NCI-H187 treated with DMSO at 0.1 percent for 48 hours (cell line): ENCODE results near the gene ARID5B.
A peak's percentile ranks its signal among the peaks of the same experiment; 100 is the strongest.

Experiments used
- DNase-seq: peaks from one replicate; lab custom pipeline; 2025; lab: John Stamatoyannopoulos, UW

The ARID5B gene

DNA sequence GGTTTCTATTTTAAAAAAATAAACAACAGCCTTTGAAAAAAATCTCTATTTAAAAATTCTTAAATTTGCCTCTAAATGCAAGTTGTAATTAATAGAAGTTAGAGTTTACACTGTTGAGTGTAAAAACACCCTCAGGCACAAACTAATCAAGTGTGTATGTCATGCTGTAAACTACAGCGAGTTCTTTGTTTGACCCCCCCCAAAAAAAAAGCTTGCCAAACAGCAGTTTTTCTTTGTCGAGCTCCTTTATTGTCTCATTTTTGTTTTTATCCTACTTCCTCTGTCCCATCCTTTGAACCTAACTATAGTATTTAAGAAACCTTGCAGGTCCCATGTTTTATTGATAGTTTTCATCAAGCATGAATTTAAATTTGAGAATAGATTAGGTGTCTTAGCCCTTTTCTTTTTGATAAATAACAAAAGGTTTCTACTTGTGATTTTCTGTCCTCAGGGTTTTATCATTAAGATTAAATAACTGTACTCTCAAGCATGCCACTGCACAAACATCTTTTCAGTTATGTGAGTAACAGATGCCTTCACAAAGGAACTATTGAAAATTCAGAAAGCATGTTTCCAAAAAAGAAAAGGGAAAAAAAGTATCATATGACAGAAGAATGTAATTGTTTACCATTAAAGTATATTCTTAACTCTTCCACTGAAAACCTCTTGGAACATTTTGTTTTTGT is 176.0 kb downstream of the ARID5B start:
- DNase-seq, result no peak

DNA sequence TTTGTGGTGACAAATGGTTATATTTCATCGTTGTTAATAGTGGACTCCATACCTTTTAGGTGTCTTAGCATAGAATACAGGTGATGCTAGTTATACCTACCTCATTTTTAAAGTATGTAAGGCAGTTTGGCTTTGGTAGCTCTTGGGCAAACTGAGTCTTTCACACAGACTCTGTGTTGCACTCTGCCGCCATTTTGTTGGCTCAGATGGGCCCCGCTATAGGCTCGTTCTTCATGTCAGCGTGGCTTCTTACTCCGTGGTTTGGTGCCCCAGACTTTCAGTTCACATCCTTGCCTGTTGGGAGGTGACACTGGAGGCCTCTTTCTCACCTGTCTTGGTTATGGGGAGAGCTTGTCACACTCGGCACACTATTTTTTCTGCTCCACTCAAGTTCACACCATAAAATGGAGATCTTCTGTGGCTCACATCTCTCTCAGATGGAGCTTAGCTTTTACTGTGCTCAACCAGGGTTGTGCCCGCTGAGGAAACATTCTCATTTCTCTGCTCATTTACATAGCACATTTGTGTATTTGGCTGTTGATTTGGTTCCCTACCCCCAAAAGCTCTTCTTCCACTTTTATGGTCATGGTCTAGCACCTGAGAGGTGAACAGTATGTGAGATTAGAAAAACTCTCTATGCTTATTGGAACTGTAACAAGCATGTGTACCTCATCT is 178.5 kb downstream of the ARID5B start:
- no peak for DNase-seq

DNA sequence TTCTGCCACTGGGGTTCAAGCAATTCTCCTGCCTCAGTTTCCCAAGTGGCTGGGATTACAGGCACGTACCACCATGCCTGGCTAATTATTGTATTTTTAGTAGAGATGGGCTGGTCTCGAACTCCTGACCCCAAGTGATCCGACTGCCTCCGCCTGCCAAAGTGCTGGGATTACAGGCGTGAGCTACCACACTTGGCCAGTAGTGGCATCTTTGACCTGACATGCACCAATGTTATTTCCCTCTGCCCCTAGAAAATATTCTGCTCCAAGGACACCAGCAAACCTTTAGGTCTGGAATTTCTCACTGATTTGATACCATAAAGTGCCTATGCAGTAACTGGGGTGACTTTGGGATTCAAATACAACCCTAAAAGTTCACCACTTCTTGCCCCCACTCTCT is 179.4 kb downstream of the ARID5B start:
- DNase-seq, result no peak

DNA sequence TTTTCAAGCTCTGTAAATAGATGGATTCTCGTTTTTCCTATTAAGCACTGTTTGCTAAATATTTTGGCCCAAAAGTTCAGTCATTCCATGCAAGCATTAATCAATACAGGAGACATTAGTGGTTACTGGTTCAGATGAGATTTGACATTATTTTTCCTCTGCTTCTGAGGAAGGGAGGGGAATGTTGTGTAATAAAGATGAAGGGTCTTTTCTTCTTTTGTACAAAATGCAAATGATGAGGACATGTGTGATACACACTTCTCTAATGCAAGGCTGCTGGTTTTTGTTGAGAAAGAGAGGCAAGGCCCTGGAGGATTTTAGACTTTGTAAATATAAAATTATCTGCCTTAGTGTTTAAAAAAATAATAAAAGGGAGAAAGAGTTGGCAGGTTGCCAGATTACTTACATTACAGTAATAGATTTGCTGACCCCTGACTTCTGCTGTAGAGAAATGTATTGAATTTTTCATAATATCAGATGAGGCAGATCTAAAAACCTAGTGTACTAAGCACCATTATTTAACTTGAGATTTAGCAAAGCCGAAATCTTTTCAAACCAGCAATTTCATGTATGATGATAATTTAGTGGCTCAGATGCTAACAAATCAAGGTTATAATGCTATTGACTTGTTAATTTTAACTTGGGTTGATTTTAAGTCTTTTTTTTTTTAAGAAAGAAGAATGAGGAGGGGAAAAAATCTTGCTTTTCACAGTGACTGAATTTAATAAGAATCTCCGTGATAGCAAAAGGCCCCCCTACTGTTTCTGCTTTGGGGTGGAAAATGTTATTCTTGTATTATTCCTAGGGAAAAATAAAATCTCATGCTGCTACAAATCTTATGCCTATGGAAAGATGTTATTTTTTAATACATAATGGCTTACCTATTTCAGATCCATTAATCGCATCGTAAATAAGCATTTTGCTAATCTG is 180.1 kb downstream of the ARID5B start:
- no peak for DNase-seq

DNA sequence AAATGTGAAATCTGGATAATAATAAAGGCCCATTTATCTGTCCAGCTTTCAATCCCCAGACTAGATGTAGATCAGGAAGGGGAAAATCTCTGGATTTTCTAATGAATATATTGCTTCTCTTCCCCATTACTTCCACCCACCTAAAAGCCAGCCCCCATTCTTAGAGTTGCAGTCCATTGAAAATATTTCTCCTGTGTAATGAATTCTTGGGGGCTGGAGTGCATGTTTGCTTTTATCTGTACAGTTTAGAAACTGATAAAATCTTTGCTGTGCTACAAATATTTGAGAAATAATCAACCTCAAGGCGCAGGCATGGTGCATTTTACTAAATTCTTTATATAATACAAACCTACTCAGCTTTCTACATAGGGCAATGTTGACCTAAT is 180.8 kb downstream of the ARID5B start:
- DNase-seq, result no peak

DNA sequence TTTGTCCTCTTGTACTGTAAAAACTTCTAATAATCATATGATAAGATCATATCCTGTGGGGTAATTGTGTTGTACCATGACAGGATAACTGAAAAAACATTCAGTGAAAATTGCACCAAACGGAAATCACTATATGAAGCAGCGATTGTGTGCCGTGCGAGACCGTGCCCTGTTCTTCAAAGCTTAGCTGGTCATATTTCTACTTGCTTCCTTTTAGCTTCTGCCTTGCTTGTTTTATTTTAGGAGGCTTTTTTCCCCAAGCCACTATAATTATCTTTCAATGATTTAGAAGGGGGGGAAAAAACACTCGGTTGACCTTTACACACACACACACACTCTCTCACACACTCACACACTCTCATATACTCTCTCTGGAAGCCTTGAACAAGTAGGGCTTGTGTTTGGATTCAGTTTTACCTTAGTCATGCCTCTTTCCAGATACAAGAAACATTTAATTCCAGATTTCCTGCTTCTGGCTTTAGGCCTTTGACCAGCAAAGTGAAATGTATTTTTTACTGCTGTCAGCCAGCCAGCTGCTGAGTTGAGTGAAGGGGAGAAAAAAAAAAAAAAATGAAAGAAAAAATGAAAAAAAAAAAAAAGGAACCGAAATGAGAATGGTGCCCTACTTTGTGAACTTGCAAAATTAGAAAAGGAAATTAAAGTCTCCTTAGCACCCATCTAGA is 181.4 kb downstream of the ARID5B start:
- no peak for DNase-seq

DNA sequence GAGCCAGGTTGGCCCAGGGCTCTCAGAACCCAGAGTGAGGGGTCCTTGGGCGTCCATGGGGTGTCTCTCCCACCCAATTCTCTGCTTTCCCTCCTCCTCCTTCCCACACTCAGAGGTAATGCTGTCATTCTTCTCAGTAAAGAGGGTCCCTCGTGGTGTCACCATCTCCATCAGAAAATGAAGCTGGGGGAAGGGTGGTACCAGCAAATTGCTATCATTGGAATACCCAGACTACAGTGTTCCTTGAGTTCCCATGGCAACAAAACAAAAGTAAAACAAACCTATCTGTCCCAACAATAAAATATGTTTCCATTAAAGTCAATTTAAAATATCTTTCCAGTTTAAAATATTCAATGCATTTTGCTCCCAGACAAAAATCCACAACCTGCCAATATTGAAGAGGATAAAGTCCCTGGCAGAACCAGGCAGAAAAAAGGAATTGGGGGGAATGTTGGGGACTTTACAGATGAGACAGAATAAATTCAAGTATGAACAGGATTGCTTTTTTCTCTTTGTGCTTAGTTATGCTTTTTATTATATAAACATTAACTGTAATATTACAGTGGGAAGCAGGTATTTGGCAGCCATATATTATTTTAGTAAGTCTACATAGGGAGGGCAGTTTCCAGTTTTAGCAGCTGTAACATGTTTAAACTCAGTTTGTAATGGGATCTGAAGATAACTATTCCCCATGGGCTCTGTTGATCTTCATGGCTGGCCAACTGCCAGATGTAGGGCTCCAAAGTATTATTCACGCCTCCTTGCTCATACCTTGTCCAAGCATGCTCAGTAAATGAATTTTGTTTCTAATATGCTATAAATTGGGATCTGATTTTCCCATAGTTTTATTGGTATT is 182.1 kb downstream of the ARID5B start:
- peak; percentile 46 for DNase-seq

DNA sequence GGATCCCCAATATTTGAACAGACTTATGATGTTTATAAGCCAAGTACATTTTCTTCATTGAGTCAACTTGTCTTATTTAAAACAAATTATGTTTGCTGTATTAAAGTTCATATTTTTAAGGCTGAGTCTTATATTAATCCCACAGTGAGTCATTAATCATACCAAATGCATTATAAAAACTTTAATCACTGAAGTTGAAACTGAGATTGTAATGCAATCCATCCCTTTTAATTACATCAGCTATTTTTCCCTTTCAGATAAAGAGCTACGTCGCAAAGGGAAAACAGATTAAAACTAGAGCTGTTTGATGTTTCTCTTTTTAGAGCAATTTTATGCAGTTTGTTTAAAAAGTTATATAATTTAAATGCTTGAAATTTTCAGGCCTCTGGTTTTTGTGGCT is 183.0 kb downstream of the ARID5B start:
- no peak for DNase-seq

DNA sequence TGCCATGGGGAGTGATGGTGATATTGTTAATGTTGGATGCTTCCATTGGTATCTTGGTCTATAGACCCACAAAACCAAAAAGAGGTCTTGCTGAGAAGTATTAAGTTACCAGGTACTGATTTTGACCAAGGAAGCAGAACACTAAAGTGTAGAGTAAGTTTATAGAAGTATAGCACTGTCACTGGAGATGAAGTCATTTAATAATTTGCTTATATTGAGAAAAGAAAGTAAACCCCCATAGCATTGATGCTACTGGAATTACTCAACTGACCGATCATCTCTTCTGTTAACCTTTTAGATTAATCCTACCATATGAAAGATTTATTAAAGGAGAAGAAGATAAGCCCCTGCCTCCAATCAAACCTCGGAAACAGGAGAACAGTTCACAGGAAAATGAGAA is 183.9 kb downstream of the ARID5B start:
- no peak for DNase-seq

DNA sequence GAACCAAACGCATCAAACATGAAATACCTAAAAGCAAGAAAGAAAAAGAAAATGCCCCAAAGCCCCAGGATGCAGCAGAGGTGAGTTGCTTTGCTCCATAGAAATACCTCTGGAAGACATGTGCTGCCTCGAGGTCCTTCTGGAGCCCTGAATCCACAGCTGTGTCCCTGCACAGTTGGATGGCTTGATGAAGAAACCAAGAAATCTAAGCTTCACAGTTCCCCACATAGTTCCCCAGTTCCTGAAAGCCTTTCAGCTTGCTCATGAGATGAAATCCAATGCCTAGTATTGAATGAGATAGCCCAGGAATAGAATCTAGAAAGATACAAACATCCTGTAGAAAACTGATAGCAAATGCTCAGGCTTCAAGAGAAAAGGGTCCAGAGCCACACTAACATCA is 184.3 kb downstream of the ARID5B start:
- no peak for DNase-seq

DNA sequence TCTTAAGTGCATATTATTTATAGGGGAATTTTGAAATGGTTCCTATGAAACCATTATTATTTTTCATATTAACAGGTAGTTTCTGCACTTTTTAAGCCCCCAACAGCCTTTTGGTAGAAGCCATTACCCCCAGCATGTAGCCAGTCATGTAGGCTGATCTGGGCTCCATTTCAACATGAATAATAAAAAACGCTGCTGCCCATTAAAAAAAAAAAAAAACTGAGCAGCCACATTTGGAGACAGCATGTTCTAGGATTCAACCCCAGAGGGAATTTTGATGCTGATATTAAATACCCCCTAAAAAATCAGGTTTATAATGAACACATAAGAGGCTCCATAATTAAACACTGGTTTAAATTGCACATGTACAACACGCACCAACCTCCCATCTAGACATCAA is 185.8 kb downstream of the ARID5B start:
- DNase-seq, result no peak

DNA sequence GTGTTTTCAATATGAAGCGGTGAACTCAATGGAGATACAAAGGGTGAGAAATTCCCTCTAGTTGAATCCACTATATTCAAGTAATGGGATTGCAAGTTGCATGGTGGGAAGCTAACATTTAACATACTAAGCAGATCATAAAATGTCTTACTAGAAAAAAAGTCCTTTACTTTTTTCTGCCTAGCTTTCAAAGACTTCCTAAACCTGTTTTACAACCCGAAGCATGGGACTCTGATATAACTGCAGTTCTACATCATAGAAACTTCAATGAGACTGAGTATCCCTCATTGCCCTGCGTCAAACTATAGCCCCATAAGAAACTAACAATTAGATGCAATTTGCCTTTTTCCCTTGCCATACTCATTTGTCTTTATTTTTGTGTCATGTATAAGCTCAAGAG is 187.3 kb downstream of the ARID5B start:
- no peak for DNase-seq

DNA sequence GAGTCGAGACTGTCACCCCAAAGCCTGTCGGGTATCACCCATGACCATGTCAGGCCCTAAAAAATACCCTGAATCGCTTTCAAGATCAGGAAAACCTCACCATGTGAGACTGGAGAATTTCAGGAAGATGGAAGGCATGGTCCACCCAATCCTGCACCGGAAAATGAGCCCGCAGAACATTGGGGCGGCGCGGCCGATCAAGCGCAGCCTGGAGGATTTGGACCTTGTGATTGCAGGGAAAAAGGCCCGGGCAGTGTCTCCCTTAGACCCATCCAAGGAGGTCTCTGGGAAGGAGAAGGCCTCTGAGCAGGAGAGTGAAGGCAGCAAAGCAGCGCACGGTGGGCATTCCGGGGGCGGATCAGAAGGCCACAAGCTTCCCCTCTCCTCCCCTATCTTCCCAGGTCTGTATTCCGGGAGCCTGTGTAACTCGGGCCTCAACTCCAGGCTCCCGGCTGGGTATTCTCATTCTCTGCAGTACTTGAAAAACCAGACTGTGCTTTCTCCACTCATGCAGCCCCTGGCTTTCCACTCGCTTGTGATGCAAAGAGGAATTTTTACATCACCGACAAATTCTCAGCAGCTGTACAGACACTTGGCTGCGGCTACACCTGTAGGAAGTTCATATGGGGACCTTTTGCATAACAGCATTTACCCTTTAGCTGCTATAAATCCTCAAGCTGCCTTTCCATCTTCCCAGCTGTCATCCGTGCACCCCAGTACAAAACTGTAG is 191.0 kb downstream of the ARID5B start:
- no peak for DNase-seq

DNA sequence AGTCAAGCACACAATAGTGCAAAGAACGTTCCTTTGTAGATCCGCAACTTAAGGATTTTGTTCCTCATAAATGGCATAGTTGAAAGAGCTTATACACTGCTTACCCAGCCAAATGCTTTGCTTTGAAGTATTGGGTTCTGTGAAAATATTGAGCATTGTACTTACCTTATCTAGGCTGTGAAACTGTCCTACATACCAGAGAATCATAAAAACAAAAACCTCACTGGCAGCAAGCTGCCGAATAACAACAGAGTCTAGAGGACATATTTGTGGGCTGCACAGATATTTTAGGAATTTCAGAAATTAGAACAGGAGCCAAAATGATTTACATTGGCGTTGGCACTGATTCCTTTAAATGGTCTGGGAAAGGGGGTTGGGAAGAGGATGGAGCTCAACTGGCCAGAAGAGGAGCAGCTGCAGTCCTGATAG is 192.4 kb downstream of the ARID5B start:
- DNase-seq, result no peak

DNA sequence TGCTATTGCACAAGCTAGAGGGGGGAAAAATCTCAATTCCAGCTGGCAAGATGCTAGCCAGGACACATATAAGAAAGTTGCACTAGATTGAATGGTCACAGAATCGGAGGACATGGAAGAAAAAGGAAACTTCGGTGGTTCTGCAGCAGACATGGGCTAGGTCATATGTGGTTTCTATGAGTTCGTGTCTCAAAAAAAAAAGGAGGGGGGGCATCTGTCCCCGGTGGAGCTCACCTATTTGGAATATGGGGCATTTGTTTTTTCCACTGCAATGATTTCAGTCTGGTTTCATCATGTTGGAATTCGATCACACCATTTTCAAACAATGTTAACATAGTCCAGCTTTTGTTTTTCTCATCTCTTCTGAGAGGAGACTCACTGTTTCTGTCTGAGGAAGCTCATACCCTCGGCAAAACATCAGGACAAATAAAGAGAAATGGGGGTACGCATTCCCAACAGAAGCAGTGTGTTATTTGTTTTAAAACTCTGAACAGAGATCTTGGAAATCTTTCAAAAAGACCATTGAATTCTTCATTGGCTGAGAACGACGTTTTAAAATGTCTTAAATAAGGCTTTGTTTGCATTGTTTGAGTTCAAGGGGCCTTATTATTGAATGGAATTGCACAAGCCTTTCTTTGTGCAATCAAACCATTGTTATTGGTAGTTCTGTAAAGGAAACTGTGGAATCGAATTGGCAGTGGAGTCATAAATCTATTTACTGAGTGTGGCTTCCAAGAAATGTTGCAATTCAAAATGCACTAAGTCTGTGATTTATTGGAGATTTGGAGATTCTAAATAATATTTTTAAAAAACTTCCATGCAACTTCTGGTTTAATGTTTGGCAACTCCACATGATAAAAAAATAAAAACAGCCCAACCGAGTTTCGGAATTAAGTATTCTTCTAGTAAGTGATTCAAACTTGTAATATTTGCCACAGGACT is 194.0 kb downstream of the ARID5B start:
- DNase-seq, result no peak

DNA sequence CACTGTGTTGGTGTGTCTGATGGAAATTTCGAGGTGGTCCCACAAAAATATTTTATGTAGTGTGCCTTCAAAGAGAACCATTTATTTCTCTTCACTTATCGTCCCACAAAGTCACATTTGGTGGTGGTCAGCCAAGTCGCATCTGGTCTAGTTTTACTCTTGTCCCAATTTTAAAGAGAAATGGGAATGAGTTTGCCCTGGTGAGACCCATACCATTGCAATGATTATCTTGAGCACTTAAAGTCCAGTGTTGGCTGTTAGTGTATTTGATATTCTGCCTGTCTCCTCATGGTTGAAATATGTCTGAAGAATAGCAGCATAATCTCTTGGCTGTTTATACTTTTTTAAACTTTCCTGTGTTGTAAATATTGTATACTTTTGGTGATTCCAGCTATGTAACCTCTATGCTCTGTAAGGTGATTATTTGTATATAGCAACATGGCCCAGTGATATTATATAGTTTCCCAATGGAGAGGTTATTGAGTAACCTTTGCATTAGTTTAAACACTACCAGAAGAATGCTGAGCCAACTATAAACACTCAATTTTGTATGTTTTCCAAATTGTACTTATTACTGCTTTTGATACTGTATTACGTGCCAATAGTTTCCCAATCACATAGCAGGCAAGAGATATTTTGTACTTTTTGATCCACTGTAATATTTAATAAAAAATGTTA is 194.9 kb downstream of the ARID5B start:
- no peak for DNase-seq

DNA sequence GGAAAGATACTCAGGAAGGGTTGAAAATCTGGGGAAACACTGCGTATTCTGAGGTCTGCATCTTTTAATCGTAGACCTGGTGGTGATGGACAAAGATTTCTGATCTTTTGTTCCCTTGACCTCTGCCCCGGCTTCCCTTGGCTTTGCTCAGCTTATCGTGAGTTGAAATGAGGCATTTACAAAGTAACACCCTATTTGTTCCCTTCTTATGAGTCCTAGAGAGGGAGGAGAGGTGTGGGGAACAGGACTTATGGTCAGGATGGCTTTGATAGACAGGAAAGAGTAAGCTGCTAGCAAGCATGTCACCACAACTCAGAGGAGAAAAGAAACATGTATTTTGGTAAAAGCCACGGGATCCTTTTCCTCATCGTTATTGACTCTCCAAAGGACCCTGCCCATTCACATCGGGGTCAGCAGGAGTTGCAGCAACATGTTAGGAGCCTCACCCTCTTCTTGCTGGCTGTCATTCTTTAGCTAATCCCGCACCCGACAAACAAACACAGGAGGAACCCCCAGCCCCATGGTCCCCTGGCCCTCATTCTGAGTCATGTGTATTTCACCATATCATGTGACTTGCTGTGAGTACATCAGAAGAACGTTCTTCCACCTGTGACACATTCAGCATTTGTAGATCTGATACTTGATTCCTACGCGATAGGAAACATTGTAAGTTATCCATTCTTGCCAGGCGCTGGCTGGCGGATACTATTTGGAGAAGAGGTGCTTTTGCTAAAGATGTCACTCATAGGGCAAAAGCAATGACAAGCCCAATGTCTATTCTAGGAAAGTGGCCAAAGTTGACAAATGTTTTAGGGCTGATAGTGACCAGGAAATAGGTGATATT is 197.0 kb downstream of the ARID5B start:
- no peak for DNase-seq

DNA sequence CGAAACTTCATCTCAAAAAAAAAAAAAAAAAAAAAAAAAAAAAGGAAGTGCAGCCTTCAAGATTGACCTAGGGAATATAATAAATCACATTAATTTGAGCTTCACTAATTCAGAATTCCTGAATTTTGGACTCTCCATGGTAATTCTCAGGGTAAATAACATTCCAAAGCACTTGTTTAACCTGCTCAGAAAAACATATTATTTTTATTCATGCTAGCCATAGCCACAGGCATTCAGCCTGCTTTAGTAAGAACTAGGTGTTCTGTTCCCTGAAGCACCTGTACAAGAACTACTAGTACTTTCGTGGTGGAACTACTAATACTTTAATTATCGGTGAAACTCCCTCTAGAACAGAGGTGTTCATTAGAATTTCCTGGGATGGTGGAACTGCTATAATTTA is 197.8 kb downstream of the ARID5B start:
- no peak for DNase-seq
